ENCODE data around the gene KMT2E. TPM values are rescaled to one million over a fixed set of nuclear protein-coding genes. Genes with fewer than 3 reads are reported as not detected.

Gene KMT2E
- total RNA-seq, 6 experiments from 2014 or later: 39.7 to 53.4 (median 50.1) TPM

GRCh38 chr7:105021352-105021751 is 7.3 kb downstream of the KMT2E start:
- no peak for TF ChIP-seq CTCF (IDR thresholded peaks at IDR 0.05)
- Mint-ChIP-seq H3K36me3 (ENCODE audit: low read depth) (no peaks in the 10 kb centered on the region; the same call in 1 of the 2 replicates), H3K27me3 (ENCODE audit: insufficient read depth) (no peaks in the 10 kb centered on the region), H3K27ac (peak overlapping the region; percentile 52; the same call in 1 of the 2 replicates), H3K4me1 (ENCODE audit: low read depth) (peaks cover 90% of the 10 kb centered on the region), H3K9me3 (no peaks in the 10 kb centered on the region), H3K4me3 (no peak overlapping the region; the same call in 1 of the 2 replicates)
- DNase-seq: no peak

GRCh38 chr7:105021967-105022366 is 8.0 kb downstream of the KMT2E start:
- no peaks in the 10 kb centered on the region for H3K9me3 Mint-ChIP-seq
- no peak overlapping the region for H3K4me3 Mint-ChIP-seq
- no peaks in the 10 kb centered on the region for H3K27me3 Mint-ChIP-seq (ENCODE audit: insufficient read depth)
- H3K27ac Mint-ChIP-seq: no peak overlapping the region; the same call in 1 of the 2 replicates
- H3K4me1 Mint-ChIP-seq (ENCODE audit: low read depth): peaks cover 89% of the 10 kb centered on the region
- no peak for TF ChIP-seq CTCF (IDR thresholded peaks at IDR 0.05)
- H3K36me3 Mint-ChIP-seq (ENCODE audit: low read depth): no peaks in the 10 kb centered on the region; the same call in 1 of the 2 replicates
- no peak for DNase-seq

DNA sequence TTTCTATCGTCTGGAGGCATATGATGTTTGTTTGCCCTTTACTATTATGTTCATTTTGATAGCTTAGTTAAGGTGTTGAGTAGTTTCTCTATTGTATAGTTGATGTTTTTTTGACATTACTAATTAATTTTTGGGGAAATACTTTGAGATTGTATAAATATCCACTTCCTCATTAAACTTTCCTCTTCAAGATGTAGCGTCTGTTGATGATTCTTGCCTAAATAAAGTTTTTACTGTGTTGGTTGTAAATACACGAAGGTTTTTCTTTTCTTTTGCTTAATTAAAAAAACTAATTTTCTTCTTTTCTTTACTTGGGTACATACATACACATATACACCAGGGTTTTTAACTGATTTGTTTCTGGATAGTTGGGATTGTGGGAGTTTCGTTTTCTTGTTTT is 8.5 kb downstream of the KMT2E start:
- H3K36me3 Mint-ChIP-seq (ENCODE audit: low read depth): no peaks in the 10 kb centered on the region; the same call in 1 of the 2 replicates
- no peak overlapping the region for H3K27ac Mint-ChIP-seq
- no peaks in the 10 kb centered on the region for H3K27me3 Mint-ChIP-seq (ENCODE audit: insufficient read depth)
- H3K4me1 Mint-ChIP-seq (ENCODE audit: low read depth): peaks cover 88% of the 10 kb centered on the region
- H3K4me3 Mint-ChIP-seq: no peak overlapping the region
- no peak for DNase-seq
- H3K9me3 Mint-ChIP-seq: no peaks in the 10 kb centered on the region
- no peak for TF ChIP-seq CTCF (IDR thresholded peaks at IDR 0.05)

DNA sequence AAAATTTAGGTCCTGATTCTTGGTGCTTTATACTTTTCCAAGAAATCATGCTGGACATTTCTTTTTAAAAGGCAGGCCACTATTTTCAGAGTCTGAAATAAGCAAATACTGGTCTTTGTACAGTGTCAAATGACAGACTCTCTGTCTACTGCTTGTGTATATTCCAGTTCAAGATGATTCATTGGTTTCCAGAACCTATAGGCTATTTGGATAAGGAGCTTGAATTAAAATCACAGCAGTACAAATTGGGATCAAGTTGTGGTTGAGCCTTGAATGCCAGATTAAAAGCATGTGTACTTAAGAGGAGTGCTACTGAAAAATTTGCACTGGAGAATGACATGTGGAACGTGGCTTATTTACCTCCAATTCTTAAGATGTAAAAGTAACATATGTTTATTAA is 10.7 kb downstream of the KMT2E start:
- H3K4me1 Mint-ChIP-seq (ENCODE audit: low read depth): peaks cover 77% of the 10 kb centered on the region
- H3K27me3 Mint-ChIP-seq (ENCODE audit: insufficient read depth): no peaks in the 10 kb centered on the region
- peak overlapping the region; percentile 64 for H3K4me3 Mint-ChIP-seq
- H3K36me3 Mint-ChIP-seq (ENCODE audit: low read depth): no peaks in the 10 kb centered on the region; the same call in 1 of the 2 replicates
- H3K9me3 Mint-ChIP-seq: no peaks in the 10 kb centered on the region
- no peak for TF ChIP-seq CTCF (IDR thresholded peaks at IDR 0.05)
- peak; percentile 72 for DNase-seq
- peak overlapping the region; percentile 75 for H3K27ac Mint-ChIP-seq

DNA sequence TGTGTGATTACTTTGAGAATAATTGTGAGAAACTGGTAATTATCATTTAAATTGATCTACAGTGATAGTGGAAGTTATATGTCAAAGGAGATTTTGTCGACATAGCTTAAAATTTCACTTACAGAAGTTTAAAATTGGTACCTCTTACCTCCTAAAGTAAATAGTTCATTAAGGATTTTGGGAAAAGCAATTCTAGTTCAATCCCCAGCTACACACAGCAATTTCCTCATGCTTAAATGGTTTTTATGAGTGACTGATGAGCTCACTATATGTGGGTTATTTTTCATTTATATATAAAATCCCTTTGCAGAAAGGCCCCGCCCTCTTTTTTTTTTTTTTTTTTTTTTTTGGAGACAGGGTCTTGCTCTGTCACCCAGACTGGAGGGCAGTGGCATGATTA is 12.7 kb downstream of the KMT2E start:
- H3K4me3 Mint-ChIP-seq: no peak overlapping the region
- H3K9me3 Mint-ChIP-seq: no peaks in the 10 kb centered on the region

More for the DNA sequence above, 12.7 kb downstream of the KMT2E start:
- Mint-ChIP-seq H3K4me1 (ENCODE audit: low read depth) (peaks cover 72% of the 10 kb centered on the region), H3K27me3 (ENCODE audit: insufficient read depth) (no peaks in the 10 kb centered on the region; the same call in 1 of the 2 replicates), H3K27ac (no peak overlapping the region), H3K36me3 (ENCODE audit: low read depth) (no peaks in the 10 kb centered on the region)
- no peak for TF ChIP-seq CTCF (IDR thresholded peaks at IDR 0.05)
- no peak for DNase-seq
